Hepatocyte (in vitro differentiated cells): ENCODE data around the gene ISM2. TPM values are rescaled to one million over a fixed set of nuclear protein-coding genes. Genes with fewer than 3 reads are reported as not detected.

ENCODE experiments used
- DNase-seq: peaks from one replicate; pipeline ENCODE4 v3.0.0-alpha.2; 2016; ENCODE audit warnings: low spot score
- H2AFZ ChIP-seq: fragments of 200-600 bp; sonication (generic); 2 replicates; pipeline ENCODE4 v1.6.0; 2016; ENCODE audit warnings: antibody characterized with exemption, mild to moderate bottlenecking
- H3K27ac ChIP-seq: fragments of 200-600 bp; sonication (generic); 2 replicates; pipeline ENCODE4 v1.5.1; 2016; ENCODE audit warnings: mild to moderate bottlenecking
- H3K27me3 ChIP-seq: fragments of 200-600 bp; sonication (generic); 2 replicates; pipeline ENCODE4 v1.6.1; 2016
- H3K36me3 ChIP-seq: fragments of 200-600 bp; sonication (generic); replicated peaks from 2 replicates; pipeline ENCODE4 v1.5.1; 2016; ENCODE audit warnings: low read depth; ENCODE audit not compliant: insufficient read depth
- H3K4me1 ChIP-seq: fragments of 200-600 bp; sonication (generic); 2 replicates; pipeline ENCODE4 v1.5.1; 2016; ENCODE audit warnings: mild to moderate bottlenecking, moderate library complexity; ENCODE audit not compliant: insufficient read depth
- H3K4me2 ChIP-seq: fragments of 200-600 bp; sonication (generic); 2 replicates; pipeline ENCODE4 v1.6.0; 2016
- H3K4me3 ChIP-seq: fragments of 200-600 bp; sonication (generic); 2 replicates; pipeline ENCODE4 v1.5.1; 2016; ENCODE audit warnings: mild to moderate bottlenecking
- H3K79me2 ChIP-seq: fragments of 200-600 bp; sonication (generic); 2 replicates; pipeline ENCODE4 v1.6.0; 2017; ENCODE audit warnings: mild to moderate bottlenecking
- H3K9me2 ChIP-seq: fragments of 200-600 bp; sonication (generic); replicated peaks from 2 replicates; pipeline ENCODE4 v1.6.0; 2017; ENCODE audit warnings: mild to moderate bottlenecking; ENCODE audit not compliant: insufficient read depth
- H3K9me3 ChIP-seq: fragments of 200-600 bp; sonication (generic); 2 replicates; pipeline ENCODE4 v1.5.1; 2016; ENCODE audit warnings: low read depth, mild to moderate bottlenecking
- H4K20me1 ChIP-seq: fragments of 200-600 bp; sonication (generic); 2 replicates; pipeline ENCODE4 v1.6.0; 2016; ENCODE audit warnings: mild to moderate bottlenecking; ENCODE audit not compliant: insufficient read depth, poor library complexity, severe bottlenecking
- CTCF ChIP-seq: fragments of 200-600 bp; sonication (generic); IDR thresholded peaks from 2 replicates; pipeline ENCODE4 v1.5.1; 2016; ENCODE audit warnings: antibody characterized with exemption, mild to moderate bottlenecking; ENCODE audit not compliant: poor library complexity
- EZH2 ChIP-seq: fragments of 200-600 bp; sonication (generic); IDR thresholded peaks from 2 replicates; pipeline ENCODE4 v1.6.1; 2016; ENCODE audit warnings: antibody characterized with exemption, mild to moderate bottlenecking, borderline replicate concordance
- EZH2phosphoT487 ChIP-seq: fragments of 200-600 bp; sonication (generic); IDR thresholded peaks from one replicate; pipeline ENCODE4 v1.6.1; 2018; ENCODE audit warnings: antibody characterized with exemption, mild to moderate bottlenecking, low read depth, moderate library complexity; ENCODE audit not compliant: unreplicated experiment, severe bottlenecking
- WGBS: methylation state at CpG from one replicate; pipeline ENCODE4 v1.1.6; 2016; ENCODE audit warnings: low lambda C conversion rate; ENCODE audit errors: missing lambda C conversion rate; 5-methylcytosine and 5-hydroxymethylcytosine counted together
- polyA plus RNA-seq: library from polyadenylated mRNA; unstranded; fragments of >200 nt; fragmentation: Nextera tagmentation; extraction: Ambion mirVana; gene quantifications from 2 replicates; pipeline ENCODE4 v1.2.1, GENCODE V29; 2016
- total RNA-seq: library from RNA; depleted of rRNA; stranded (reverse); fragments of >200 nt; gene quantifications from 2 replicates; pipeline ENCODE4 v1.2.3, GENCODE V29; 2014

ISM2 gene
- total and polyA plus RNA-seq, 2 experiments from 2014 or later: 5.1 to 6.3 TPM

DNA sequence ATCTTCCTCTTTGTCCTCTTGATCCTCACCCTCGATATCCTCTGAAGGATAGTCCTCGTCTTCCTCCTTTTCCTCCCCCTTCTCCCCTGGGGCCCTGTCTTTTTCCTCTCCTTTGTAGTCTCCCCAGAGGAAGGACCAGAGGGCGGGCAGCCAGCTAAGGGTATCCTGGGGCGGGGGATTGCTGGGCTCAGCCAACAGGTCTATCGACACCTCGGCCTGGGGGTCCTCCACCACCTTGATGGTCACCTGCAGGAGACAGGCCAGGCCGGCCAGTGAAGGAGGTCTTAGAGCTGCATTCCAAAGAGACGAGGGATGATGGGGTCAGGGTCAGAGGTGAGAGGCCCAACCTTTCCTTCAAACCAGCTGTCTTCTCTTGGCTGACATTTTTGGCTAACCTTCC, 16.2 kb downstream of the ISM2 start:
- Histone ChIP-seq H3K27ac (no peak overlapping the region), H2AFZ (no peak overlapping the region), H3K9me2 (no peaks in the 10 kb centered on the region), H4K20me1 (no peaks in the 10 kb centered on the region), H3K36me3 (no peaks in the 10 kb centered on the region), H3K4me3 (no peak overlapping the region), H3K79me2 (no peaks in the 10 kb centered on the region), H3K4me2 (no peak overlapping the region), H3K4me1 (no peaks in the 10 kb centered on the region), H3K9me3 (no peaks in the 10 kb centered on the region), H3K27me3 (no peaks in the 10 kb centered on the region)
- WGBS: 83% methylated on average over 8 of the region's 8 CpGs
- TF ChIP-seq EZH2phosphoT487: no peak
- TF ChIP-seq EZH2: no peak
- no peak for TF ChIP-seq CTCF
- DNase-seq: no peak

- Histone ChIP-seq H2AFZ (no peak overlapping the region), H3K4me1 (no peaks in the 10 kb centered on the region), H3K36me3 (no peaks in the 10 kb centered on the region), H3K4me2 (no peak overlapping the region), H3K27ac (no peak overlapping the region), H3K9me3 (no peaks in the 10 kb centered on the region), H3K4me3 (no peak overlapping the region), H3K9me2 (no peaks in the 10 kb centered on the region), H3K27me3 (no peaks in the 10 kb centered on the region), H4K20me1 (no peaks in the 10 kb centered on the region), H3K79me2 (no peaks in the 10 kb centered on the region)
- WGBS: 76% methylated on average over 1 of the region's 1 CpG
- TF ChIP-seq EZH2phosphoT487 (no peak), CTCF (no peak), EZH2 (no peak)
- no peak for DNase-seq
These were observed 19.8 kb downstream of the ISM2 start for GRCh38 chr14:77478796-77479195.

DNA sequence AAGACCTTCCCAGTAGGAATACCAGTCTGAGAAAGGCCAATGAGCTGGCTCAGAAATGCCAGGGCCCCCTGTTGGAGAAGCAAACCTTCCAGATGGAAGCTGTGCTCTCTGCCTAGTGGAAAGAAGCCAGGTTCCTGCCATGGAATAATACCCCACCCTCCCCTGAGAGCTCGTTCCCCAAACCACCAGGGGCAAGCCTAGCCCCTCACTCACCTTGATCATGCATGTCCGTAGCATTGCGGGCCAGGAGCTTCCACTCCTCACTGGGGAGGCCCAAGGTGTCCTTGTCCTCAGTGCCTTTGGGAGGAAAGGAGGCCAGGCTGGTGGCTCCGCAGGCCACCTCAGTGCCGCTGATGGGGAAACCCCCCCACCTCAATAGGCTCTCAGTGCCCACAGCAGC, 20.6 kb downstream of the ISM2 start:
- 96% methylated on average over 5 of the region's 5 CpGs for WGBS
- Histone ChIP-seq H3K9me3 (no peaks in the 10 kb centered on the region), H4K20me1 (no peaks in the 10 kb centered on the region), H3K36me3 (no peaks in the 10 kb centered on the region), H3K4me2 (no peak overlapping the region), H3K4me3 (no peak overlapping the region), H3K27ac (no peak overlapping the region), H3K79me2 (no peaks in the 10 kb centered on the region), H3K9me2 (no peaks in the 10 kb centered on the region), H3K27me3 (no peaks in the 10 kb centered on the region), H2AFZ (no peak overlapping the region), H3K4me1 (no peaks in the 10 kb centered on the region)
- TF ChIP-seq EZH2phosphoT487 (no peak), EZH2 (no peak), CTCF (no peak)
- DNase-seq: no peak
